Dermis blood vessel endothelial cell (primary cell): ENCODE results near the gene GPRC5B. TPM values are rescaled to one million over a fixed set of nuclear protein-coding genes. Genes with fewer than 3 reads are reported as not detected.

Source experiments
- DNase-seq: peaks from one replicate; pipeline ENCODE4 v3.0.0; 2010
- total RNA-seq: library from RNA; depleted of rRNA; stranded (reverse); fragments of >200 nt; gene quantifications from 2 replicates; pipeline ENCODE4 v1.2.3, GENCODE V29; 2014

The GPRC5B gene
- total RNA-seq, 1 donor from 2014 or later = 80.5 TPM

DNA sequence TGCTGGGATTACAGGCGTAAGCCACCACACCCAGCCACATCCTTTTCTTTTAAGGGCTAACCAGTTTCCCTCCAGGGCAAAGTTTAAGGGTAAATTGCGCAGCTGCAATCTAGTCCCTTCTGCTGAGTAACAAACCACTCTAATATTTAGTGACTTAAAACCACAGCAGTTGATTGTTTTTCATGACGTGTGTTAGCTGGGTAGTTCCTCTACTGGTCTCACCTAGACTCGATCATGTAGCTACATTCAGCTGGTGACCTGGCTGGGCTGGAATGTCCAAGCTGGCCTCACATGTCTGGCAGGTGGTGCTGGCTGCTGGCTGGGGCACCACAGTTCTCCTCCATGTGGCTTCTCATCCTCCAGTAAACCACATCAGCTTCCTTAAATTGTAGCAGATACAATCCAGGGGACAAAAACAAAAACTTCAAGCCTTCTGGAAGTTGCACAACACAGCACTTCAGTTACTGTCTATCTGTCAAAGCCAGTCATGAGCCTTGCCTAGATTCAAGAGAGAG is 75.5 kb downstream of the GPRC5B start:
- no peak for DNase-seq

GRCh38 chr16:19808061-19808641 is 76.5 kb downstream of the GPRC5B start:
- no peak for DNase-seq

Other genes with a start within 250 kb of the GPRC5B start
- gene KNOP1, start 166.6 kb downstream of the GPRC5B start, total RNA-seq = 15.8 and 16.3 TPM in 2 replicates
- gene IQCK, start 166.6 kb downstream of the GPRC5B start, total RNA-seq = 10.5 and 16.7 TPM in 2 replicates
- gene GPR139, start 189.0 kb upstream of the GPRC5B start, total RNA-seq = not detected in 2 replicates